ENCODE data around the gene ACAP3. TPM values are rescaled to one million over a fixed set of nuclear protein-coding genes. Genes with fewer than 3 reads are reported as not detected.

Gene ACAP3
- total RNA-seq, 1 donor: 16.8 TPM

DNA sequence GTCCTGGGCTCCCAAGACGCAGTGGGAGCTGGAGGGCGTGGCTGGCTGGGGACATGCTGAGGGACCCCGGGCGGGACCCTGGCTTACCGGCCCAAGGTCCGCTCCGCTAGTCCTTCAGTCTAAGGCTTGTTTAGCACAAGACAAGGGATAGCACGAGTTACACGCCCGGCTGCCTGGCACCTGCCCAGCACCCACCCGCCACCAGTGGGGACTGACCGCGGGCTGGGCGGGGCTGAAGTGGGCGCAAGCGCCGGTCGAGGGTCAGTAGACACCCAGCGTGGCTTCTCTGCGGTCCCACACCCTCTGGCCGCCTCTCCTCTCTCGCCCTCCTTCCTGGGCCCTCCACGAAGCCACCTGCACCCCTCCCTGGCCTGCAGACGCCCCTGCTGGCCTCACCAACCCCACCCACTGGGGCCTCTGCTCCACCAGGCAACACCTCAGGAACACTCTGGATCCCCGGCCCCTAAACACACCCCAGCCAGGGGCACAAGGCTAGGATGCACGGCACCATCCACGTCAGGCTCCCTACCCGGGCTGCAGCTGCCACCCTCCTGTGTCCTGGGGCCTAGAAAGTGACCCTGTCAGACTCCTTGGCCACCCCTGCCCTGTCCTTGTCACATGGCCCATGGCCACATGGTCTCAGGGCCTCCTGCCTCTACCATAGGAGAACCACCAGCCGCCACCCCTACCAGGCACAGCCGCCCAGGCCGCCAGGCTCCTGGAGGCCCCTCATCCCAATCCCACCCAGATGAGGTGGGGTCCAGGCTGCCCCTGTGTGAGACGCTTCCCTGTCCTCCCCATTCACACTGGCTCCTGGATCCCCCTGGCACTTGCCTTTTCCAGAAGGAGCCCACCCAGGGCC lies 29.4 kb upstream of the ACAP3 start:
- no peak overlapping the region for H3K4me3 ChIP-seq (ENCODE audit: low read length)
- no peaks in the 10 kb centered on the region for H3K9me3 ChIP-seq (ENCODE audit: low read depth, low read length)
- no peaks in the 10 kb centered on the region for H3K4me1 ChIP-seq (ENCODE audit: insufficient read depth, low read length)
- H3K27me3 ChIP-seq (ENCODE audit: insufficient read depth, low read length): no peaks in the 10 kb centered on the region

DNA sequence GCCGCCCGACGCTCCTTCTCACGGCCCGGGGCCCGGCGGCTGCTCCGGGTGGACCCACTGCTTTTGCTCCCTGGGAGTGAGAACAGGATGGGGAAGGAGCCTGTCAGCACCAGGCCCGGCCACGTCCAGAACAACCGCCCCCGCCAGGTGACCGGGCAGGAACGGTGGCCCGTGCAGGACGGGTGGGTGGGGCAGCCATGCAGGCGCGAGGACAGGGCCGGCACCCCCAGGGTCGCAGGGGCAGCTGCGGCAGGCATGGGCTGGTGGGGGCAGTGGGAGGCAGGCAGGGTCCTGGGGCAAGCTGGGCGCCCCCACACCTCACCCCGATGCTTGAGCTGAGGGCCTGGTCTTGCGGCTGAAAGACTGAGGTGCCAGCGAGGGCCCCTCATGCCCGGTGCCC lies 28.7 kb upstream of the ACAP3 start:
- H3K4me1 ChIP-seq (ENCODE audit: insufficient read depth, low read length): no peaks in the 10 kb centered on the region

DNA sequence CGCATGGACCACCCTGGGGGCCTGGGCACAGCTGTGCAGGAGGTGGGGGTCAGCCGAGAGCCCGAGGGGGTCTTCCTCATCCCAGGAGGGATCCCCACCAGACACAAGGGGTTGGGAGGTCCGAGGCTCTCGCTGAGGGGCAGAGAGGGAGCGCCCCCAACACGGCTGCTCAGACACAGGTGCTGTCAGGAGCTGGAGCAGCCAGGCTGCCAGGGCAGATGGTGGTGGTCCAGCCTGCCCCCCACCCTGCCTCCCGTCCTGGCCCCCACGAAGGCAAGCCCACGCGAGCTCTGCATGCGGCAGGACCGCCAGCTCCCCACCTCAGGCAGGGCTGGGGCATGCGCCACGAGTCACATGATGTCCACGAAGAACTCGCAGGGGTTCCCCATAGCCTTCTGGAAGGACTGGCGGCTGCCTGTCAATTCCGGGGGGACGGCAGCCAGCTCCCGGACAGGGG lies 28.1 kb upstream of the ACAP3 start:
- no peaks in the 10 kb centered on the region for H3K27me3 ChIP-seq (ENCODE audit: insufficient read depth, low read length)
- H3K4me1 ChIP-seq (ENCODE audit: insufficient read depth, low read length): no peaks in the 10 kb centered on the region
- H3K9me3 ChIP-seq (ENCODE audit: low read depth, low read length): no peaks in the 10 kb centered on the region
- no peak overlapping the region for H3K4me3 ChIP-seq (ENCODE audit: low read length)

More for the DNA sequence above, 28.7 kb upstream of the ACAP3 start:
- Histone ChIP-seq H3K9me3 (ENCODE audit: low read depth, low read length) (no peaks in the 10 kb centered on the region), H3K4me3 (ENCODE audit: low read length) (no peak overlapping the region), H3K27me3 (ENCODE audit: insufficient read depth, low read length) (no peaks in the 10 kb centered on the region)

DNA sequence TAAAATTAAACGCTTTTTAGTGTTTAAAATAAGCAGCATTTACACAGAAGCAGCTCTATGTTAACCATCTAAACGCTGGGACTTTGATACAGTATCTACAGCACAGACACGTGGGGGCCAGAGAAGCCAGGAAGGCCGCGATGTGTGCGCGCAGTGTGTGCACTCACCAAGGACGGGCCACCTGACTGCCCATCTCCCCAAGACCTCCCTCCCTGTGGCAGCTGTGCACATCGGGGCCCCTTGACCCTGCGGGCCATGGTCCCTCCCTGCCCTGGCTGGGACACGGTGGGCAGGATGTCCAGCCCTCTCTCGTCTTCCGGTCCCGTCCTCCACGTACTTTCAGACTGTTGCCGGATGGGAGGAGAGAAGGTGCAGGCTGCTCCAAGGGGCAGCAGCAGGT lies 27.6 kb upstream of the ACAP3 start:
- H3K4me1 ChIP-seq (ENCODE audit: insufficient read depth, low read length): no peaks in the 10 kb centered on the region
- H3K9me3 ChIP-seq (ENCODE audit: low read depth, low read length): no peaks in the 10 kb centered on the region
- no peak overlapping the region for H3K4me3 ChIP-seq (ENCODE audit: low read length)
- H3K27me3 ChIP-seq (ENCODE audit: insufficient read depth, low read length): no peaks in the 10 kb centered on the region

DNA sequence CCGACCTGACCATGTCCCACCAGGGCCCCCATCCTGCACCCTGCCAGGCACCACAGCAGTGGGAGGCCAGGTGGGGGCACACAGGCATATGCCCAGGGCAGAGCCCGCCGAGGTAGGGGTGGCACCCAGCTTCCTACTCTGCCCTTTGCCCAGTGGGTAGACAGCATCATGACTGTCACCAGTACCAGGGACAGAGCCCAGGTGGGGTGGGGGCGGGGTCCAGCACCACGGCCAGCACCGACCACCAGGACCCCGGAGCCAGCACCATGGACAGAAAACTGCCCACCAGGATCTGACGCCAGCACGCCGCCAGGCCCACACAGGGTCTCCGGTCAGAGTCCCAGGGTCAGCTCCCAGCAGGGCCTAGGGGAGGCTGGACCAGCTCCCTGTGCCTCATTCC lies 27.1 kb upstream of the ACAP3 start:
- H3K4me1 ChIP-seq (ENCODE audit: insufficient read depth, low read length): no peaks in the 10 kb centered on the region
- H3K27me3 ChIP-seq (ENCODE audit: insufficient read depth, low read length): no peaks in the 10 kb centered on the region
- no peaks in the 10 kb centered on the region for H3K9me3 ChIP-seq (ENCODE audit: low read depth, low read length)
- no peak overlapping the region for H3K4me3 ChIP-seq (ENCODE audit: low read length)

DNA sequence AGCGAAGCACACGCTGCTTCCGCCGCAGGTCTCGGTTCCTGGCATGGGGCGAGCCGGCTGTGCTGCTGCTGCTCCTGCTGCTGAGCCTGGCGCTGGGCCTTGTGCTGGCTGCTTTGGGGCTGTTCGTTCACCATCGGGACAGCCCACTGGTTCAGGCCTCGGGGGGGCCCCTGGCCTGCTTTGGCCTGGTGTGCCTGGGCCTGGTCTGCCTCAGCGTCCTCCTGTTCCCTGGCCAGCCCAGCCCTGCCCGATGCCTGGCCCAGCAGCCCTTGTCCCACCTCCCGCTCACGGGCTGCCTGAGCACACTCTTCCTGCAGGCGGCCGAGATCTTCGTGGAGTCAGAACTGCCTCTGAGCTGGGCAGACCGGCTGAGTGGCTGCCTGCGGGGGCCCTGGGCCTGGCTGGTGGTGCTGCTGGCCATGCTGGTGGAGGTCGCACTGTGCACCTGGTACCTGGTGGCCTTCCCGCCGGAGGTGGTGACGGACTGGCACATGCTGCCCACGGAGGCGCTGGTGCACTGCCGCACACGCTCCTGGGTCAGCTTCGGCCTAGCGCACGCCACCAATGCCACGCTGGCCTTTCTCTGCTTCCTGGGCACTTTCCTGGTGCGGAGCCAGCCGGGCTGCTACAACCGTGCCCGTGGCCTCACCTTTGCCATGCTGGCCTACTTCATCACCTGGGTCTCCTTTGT lies 26.0 kb upstream of the ACAP3 start:
- Histone ChIP-seq H3K9me3 (ENCODE audit: low read depth, low read length) (no peaks in the 10 kb centered on the region), H3K4me3 (ENCODE audit: low read length) (no peak overlapping the region), H3K27me3 (ENCODE audit: insufficient read depth, low read length) (no peaks in the 10 kb centered on the region), H3K4me1 (ENCODE audit: insufficient read depth, low read length) (no peaks in the 10 kb centered on the region)

DNA sequence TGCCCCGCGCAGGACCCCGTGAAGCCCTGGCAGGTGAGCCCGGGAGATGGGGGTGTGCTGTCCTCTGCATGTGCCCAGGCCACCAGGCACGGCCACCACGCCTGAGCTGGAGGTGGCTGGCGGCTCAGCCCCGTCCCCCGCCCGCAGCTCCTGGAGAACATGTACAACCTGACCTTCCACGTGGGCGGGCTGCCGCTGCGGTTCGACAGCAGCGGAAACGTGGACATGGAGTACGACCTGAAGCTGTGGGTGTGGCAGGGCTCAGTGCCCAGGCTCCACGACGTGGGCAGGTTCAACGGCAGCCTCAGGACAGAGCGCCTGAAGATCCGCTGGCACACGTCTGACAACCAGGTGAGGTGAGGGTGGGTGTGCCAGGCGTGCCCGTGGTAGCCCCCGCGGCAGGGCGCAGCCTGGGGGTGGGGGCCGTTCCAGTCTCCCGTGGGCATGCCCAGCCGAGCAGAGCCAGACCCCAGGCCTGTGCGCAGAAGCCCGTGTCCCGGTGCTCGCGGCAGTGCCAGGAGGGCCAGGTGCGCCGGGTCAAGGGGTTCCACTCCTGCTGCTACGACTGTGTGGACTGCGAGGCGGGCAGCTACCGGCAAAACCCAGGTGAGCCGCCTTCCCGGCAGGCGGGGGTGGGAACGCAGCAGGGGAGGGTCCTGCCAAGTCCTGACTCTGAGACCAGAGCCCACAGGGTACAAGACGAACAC lies 25.2 kb upstream of the ACAP3 start:
- no peaks in the 10 kb centered on the region for H3K9me3 ChIP-seq (ENCODE audit: low read depth, low read length)
- no peak overlapping the region for H3K4me3 ChIP-seq (ENCODE audit: low read length)
- no peaks in the 10 kb centered on the region for H3K4me1 ChIP-seq (ENCODE audit: insufficient read depth, low read length)
- H3K27me3 ChIP-seq (ENCODE audit: insufficient read depth, low read length): no peaks in the 10 kb centered on the region

DNA sequence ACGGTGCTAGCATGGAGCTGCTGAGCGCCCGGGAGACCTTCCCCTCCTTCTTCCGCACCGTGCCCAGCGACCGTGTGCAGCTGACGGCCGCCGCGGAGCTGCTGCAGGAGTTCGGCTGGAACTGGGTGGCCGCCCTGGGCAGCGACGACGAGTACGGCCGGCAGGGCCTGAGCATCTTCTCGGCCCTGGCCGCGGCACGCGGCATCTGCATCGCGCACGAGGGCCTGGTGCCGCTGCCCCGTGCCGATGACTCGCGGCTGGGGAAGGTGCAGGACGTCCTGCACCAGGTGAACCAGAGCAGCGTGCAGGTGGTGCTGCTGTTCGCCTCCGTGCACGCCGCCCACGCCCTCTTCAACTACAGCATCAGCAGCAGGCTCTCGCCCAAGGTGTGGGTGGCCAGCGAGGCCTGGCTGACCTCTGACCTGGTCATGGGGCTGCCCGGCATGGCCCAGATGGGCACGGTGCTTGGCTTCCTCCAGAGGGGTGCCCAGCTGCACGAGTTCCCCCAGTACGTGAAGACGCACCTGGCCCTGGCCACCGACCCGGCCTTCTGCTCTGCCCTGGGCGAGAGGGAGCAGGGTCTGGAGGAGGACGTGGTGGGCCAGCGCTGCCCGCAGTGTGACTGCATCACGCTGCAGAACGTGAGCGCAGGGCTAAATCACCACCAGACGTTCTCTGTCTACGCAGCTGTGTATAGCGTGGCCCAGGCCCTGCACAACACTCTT lies 24.5 kb upstream of the ACAP3 start:
- no peaks in the 10 kb centered on the region for H3K9me3 ChIP-seq (ENCODE audit: low read depth, low read length)
- no peak overlapping the region for H3K4me3 ChIP-seq (ENCODE audit: low read length)
- no peaks in the 10 kb centered on the region for H3K4me1 ChIP-seq (ENCODE audit: insufficient read depth, low read length)
- no peaks in the 10 kb centered on the region for H3K27me3 ChIP-seq (ENCODE audit: insufficient read depth, low read length)

DNA sequence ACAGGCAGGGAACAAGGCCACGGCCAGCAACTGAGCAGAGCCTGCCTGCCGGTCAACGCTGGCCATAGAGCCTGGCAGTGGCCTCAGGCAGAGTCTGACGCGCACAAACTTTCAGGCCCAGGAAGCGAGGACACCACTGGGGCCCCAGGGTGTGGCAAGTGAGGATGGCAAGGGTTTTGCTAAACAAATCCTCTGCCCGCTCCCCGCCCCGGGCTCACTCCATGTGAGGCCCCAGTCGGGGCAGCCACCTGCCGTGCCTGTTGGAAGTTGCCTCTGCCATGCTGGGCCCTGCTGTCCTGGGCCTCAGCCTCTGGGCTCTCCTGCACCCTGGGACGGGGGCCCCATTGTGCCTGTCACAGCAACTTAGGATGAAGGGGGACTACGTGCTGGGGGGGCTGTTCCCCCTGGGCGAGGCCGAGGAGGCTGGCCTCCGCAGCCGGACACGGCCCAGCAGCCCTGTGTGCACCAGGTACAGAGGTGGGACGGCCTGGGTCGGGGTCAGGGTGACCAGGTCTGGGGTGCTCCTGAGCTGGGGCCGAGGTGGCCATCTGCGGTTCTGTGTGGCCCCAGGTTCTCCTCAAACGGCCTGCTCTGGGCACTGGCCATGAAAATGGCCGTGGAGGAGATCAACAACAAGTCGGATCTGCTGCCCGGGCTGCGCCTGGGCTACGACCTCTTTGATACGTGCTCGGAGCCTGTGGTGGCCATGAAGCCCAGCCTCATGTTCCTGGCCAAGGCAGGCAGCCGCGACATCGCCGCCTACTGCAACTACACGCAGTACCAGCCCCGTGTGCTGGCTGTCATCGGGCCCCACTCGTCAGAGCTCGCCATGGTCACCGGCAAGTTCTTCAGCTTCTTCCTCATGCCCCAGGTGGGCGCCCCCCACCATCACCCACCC lies 23.6 kb upstream of the ACAP3 start, which contains the start of gene TAS1R3:
TSS of gene TAS1R3 (plus strand) at position 213 of the 898 bp plus-strand sequence. CDS start at position 279, 66 bp downstream.
- H3K27me3 ChIP-seq (ENCODE audit: insufficient read depth, low read length): no peaks in the 10 kb centered on the region
- H3K4me3 ChIP-seq (ENCODE audit: low read length): no peak within 1 kb of the TSS
- H3K4me1 ChIP-seq (ENCODE audit: insufficient read depth, low read length): peaks cover under 1% of the 10 kb centered on the region
- H3K9me3 ChIP-seq (ENCODE audit: low read depth, low read length): no peaks in the 10 kb centered on the region

DNA sequence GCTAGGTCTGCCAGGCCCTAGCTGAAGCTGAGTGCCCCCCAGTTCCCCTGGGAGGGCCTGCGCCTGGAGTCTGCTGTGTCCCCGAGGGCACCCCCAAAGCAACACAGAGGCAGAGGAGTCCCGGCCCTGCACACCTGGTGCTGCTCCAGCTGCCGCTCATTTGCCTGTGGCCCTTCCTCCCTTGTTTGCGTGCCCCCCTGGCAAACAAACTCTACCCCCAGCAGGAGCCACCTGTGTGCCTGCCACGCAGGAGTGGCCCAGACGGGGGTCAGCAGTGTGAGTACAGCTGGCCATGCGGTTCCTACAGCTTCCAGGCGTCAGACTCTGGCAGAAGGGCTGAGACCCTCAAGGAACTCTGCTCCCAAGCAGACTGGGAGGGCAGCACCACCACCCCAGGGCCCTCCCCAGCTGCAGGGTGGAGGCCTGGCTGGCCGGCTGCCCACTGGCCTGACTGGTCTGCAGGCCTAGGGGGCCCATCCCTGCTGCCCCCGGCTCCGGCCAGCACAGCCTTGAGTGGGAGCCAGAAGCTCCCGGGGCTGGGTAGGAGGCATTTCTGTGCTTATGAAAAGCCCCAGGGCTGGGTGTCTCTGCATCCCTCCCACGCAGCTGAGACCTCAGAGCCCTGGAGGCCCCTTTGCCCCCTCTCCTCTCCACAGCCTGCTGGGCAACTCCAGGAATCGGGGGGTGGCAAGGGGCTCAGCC lies 22.8 kb upstream of the ACAP3 start:
- Histone ChIP-seq H3K4me3 (ENCODE audit: low read length) (no peak overlapping the region), H3K27me3 (ENCODE audit: insufficient read depth, low read length) (no peaks in the 10 kb centered on the region), H3K4me1 (ENCODE audit: insufficient read depth, low read length) (peaks cover 9% of the 10 kb centered on the region), H3K9me3 (ENCODE audit: low read depth, low read length) (no peaks in the 10 kb centered on the region)

DNA sequence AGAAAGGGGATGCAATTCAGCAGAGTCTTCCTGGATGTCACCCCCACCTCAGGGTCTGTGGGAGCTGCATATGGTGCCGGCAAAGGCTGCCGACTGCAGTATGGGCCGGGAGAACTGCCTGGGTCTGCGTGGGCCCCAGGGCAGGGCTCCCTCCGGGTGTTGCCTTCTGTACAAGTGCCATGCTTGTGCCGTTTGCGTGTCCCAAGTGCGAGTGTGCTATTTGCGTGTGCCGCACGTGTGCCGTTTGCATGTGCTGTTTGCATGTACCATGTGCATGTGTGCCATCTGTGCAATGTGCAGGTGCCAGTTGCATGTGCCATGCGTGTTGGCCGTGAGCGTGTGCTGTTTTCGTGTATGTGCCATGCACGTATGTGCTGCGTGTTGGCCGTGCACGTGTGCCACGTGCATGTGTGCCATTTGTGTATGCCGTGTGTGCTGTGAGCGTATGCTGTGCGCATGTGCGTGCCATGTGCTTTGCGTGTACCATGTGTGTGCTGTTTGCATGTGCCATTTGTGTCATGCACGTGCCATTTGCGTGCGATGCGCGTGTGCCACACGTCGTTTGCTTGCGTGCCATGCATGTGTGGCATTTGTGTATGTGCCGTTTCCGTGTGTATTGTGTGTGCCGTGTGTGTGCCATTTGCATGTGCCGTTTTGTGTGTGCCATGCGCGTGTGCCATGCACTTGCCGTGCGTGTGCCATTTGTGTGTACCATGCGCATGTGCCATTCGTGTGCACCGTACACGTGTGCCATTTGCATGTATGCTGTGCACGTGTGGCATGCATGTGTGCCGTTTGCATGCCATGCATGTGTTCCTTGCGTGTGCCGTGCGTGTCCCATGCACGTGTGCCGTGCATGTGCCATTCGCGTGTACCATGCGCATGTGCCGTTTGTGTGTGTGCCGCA lies 21.8 kb upstream of the ACAP3 start:
- Histone ChIP-seq H3K4me3 (ENCODE audit: low read length) (no peak overlapping the region), H3K4me1 (ENCODE audit: insufficient read depth, low read length) (peaks cover 15% of the 10 kb centered on the region), H3K9me3 (ENCODE audit: low read depth, low read length) (no peaks in the 10 kb centered on the region), H3K27me3 (ENCODE audit: insufficient read depth, low read length) (no peaks in the 10 kb centered on the region)

DNA sequence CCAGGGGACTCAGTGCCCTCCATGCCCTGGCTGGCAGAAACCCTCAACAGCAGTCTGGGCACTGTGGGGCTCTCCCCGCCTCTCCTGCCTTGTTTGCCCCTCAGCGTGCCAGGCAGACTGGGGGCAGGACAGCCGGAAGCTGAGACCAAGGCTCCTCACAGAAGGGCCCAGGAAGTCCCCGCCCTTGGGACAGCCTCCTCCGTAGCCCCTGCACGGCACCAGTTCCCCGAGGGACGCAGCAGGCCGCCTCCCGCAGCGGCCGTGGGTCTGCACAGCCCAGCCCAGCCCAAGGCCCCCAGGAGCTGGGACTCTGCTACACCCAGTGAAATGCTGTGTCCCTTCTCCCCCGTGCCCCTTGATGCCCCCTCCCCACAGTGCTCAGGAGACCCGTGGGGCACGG lies 20.5 kb upstream of the ACAP3 start:
- H3K9me3 ChIP-seq (ENCODE audit: low read depth, low read length): no peaks in the 10 kb centered on the region
- no peaks in the 10 kb centered on the region for H3K27me3 ChIP-seq (ENCODE audit: insufficient read depth, low read length)
- H3K4me3 ChIP-seq (ENCODE audit: low read length): no peak overlapping the region
- H3K4me1 ChIP-seq (ENCODE audit: insufficient read depth, low read length): peaks cover 19% of the 10 kb centered on the region

DNA sequence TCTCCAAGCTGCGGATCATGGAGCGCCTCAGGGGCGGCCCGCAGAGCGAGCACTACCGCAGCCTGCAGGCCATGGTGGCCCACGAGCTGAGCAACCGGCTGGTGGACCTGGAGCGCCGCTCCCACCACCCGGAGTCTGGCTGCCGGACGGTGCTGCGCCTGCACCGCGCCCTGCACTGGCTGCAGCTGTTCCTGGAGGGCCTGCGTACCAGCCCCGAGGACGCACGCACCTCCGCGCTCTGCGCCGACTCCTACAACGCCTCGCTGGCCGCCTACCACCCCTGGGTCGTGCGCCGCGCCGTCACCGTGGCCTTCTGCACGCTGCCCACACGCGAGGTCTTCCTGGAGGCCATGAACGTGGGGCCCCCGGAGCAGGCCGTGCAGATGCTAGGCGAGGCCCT lies 19.6 kb upstream of the ACAP3 start:
- no peak overlapping the region for H3K4me3 ChIP-seq (ENCODE audit: low read length)
- no peaks in the 10 kb centered on the region for H3K9me3 ChIP-seq (ENCODE audit: low read depth, low read length)
- no peaks in the 10 kb centered on the region for H3K27me3 ChIP-seq (ENCODE audit: insufficient read depth, low read length)
- peaks cover 24% of the 10 kb centered on the region for H3K4me1 ChIP-seq (ENCODE audit: insufficient read depth, low read length)
